SK-N-SH (cell line): Measurements from ENCODE around the gene PIH1D2. TPM values are rescaled to one million over a fixed set of nuclear protein-coding genes. Genes with fewer than 3 reads are reported as not detected.
A peak's percentile ranks its signal among the peaks of the same experiment; 100 is the strongest.

ENCODE experiments used
- CTCF ChIA-PET: fragments of 300-600, 350-600 bp; formaldehyde crosslinking; extraction: SDS; loops from one replicate; lab custom pipeline; 2021; lab: Yijun Ruan, JAX
- POLR2A ChIA-PET: fragments of 350-600 bp; sonication (Branson Sonifier 250); formaldehyde crosslinking; extraction: SDS; loops from one replicate; lab custom pipeline; 2020; ENCODE audit warnings: antibody characterized with exemption, inconsistent platforms; lab: Yijun Ruan, JAX
- DNase-seq: peaks from one replicate; pipeline ENCODE4 v3.0.0; 2012
- H2AFZ ChIP-seq: fragments of 200-600 bp; sonication (generic); 2 replicates; pipeline ENCODE4 v1.8.1; 2016; ENCODE audit warnings: antibody characterized with exemption, mild to moderate bottlenecking, low read depth
- H3F3A ChIP-seq: fragments of 200-600 bp; sonication (generic); replicated peaks from 2 replicates; pipeline ENCODE3; 2016; ENCODE audit warnings: antibody characterized with exemption, mild to moderate bottlenecking; ENCODE audit not compliant: insufficient read depth
- H3K27ac ChIP-seq, 2 experiments: fragments of 200-500 bp in 1 of 2; fragments of 200-600 bp in 1 of 2; sonication (Bioruptor generic) in 1 of 2; sonication (generic), shearing (Covaris generic) in 1 of 2; 2 replicates each; pipeline versions ENCODE4 v1.5.1 to v1.6.1; 2014 to 2016; ENCODE audit warnings: low read depth in 2 of 2, inconsistent platforms in 1 of 2, low read length in 1 of 2, mild to moderate bottlenecking in 1 of 2, mixed read lengths in 1 of 2
- H3K27me3 ChIP-seq: fragments of 200-600 bp; sonication (generic), shearing (Covaris generic); 2 replicates; pipeline ENCODE4 v1.6.1; 2016; ENCODE audit warnings: mixed run types; ENCODE audit not compliant: insufficient read depth
- H3K36me3 ChIP-seq, 2 experiments: fragments of 200-500 bp in 1 of 2; fragments of 200-600 bp in 1 of 2; sonication (Bioruptor generic) in 1 of 2; sonication (generic) in 1 of 2; replicated peaks in 1 of 2; 2 replicates each; pipeline versions ENCODE3 to v1.5.1; 2014 to 2016; ENCODE audit warnings: low read length in 1 of 2, mild to moderate bottlenecking in 1 of 2; ENCODE audit not compliant: insufficient read depth in 2 of 2, control insufficient read depth in 1 of 2
- H3K4me1 ChIP-seq, 2 experiments: fragments of 200-500 bp in 1 of 2; fragments of 200-600 bp in 1 of 2; sonication (Bioruptor generic) in 1 of 2; sonication (generic), shearing (Covaris generic) in 1 of 2; 2 replicates each; pipeline versions ENCODE4 v1.5.1 to v1.6.1; 2014 to 2016; ENCODE audit warnings: low read depth in 1 of 2, low read length in 1 of 2, mixed run types in 1 of 2; ENCODE audit not compliant: insufficient read depth in 2 of 2, control insufficient read depth in 1 of 2
- H3K4me2 ChIP-seq: fragments of 200-600 bp; sonication (generic), shearing (Covaris generic); 2 replicates; pipeline ENCODE4 v1.6.1; 2017; ENCODE audit warnings: mixed run types
- H3K4me3 ChIP-seq, 2 experiments: fragments of 200-500 bp in 1 of 2; fragments of 200-600 bp in 1 of 2; sonication (Bioruptor generic) in 1 of 2; sonication (generic), shearing (Covaris generic) in 1 of 2; 2 replicates each; pipeline versions ENCODE4 v1.5.1 to v1.8.1; 2014 to 2016; ENCODE audit warnings: low read depth in 2 of 2, inconsistent platforms in 1 of 2, low read length in 1 of 2, mild to moderate bottlenecking in 1 of 2, mixed read lengths in 1 of 2, moderate library complexity in 1 of 2
- H3K79me2 ChIP-seq: fragments of 200-600 bp; sonication (generic); 2 replicates; pipeline ENCODE4 v1.8.1; 2017; ENCODE audit warnings: mild to moderate bottlenecking; ENCODE audit not compliant: insufficient read depth
- H3K9ac ChIP-seq: fragments of 200-600 bp; sonication (generic); 2 replicates; pipeline ENCODE4 v1.6.1; 2017; ENCODE audit warnings: mixed run types
- H3K9me2 ChIP-seq: fragments of 200-600 bp; sonication (generic); 2 replicates; pipeline ENCODE4 v1.6.1; 2017; ENCODE audit warnings: mixed run types
- H3K9me3 ChIP-seq: fragments of 200-600 bp; sonication (generic); 2 replicates; pipeline ENCODE4 v1.6.1; 2017; ENCODE audit warnings: mixed run types, mild to moderate bottlenecking, moderate library complexity
- H4K20me1 ChIP-seq: fragments of 200-600 bp; sonication (generic); 2 replicates; pipeline ENCODE4 v1.6.1; 2017; ENCODE audit warnings: mild to moderate bottlenecking, mixed run types; ENCODE audit not compliant: insufficient read depth
- ELF1 ChIP-seq: IDR thresholded peaks from 2 replicates; pipeline ENCODE4 v1.4.0; 2012
- EP300 ChIP-seq, 2 experiments: IDR thresholded peaks; 2 replicates each; pipeline versions ENCODE4 v1.4.0 to v1.6.1; 2012; ENCODE audit warnings: borderline replicate concordance in 1 of 2, low read depth in 1 of 2, low read length in 1 of 2
- EZH2phosphoT487 ChIP-seq: fragments of 200-600 bp; sonication (generic); IDR thresholded peaks from 2 replicates; pipeline ENCODE4 v1.6.1; 2017; ENCODE audit warnings: low read depth, mixed run types, mild to moderate bottlenecking, antibody characterized with exemption, moderate library complexity, borderline replicate concordance
- FOSL2 ChIP-seq: IDR thresholded peaks from 2 replicates; pipeline ENCODE4 v1.4.0; 2012; ENCODE audit warnings: low read depth, mild to moderate bottlenecking, moderate library complexity, borderline replicate concordance
- FOXM1 ChIP-seq: IDR thresholded peaks from 2 replicates; pipeline ENCODE4 v1.4.0; 2012; ENCODE audit warnings: low read depth, mild to moderate bottlenecking
- GATA2 ChIP-seq: sonication (generic); formaldehyde crosslinking; IDR thresholded peaks from 2 replicates; pipeline ENCODE4 v1.5.0; 2020; ENCODE audit warnings: mild to moderate bottlenecking, missing genetic modification reagents
- MAX ChIP-seq: IDR thresholded peaks from 2 replicates; pipeline ENCODE4 v1.4.0; 2012; ENCODE audit warnings: low read depth
- RAD21 ChIP-seq: IDR thresholded peaks from 2 replicates; pipeline ENCODE4 v1.6.1; 2012; ENCODE audit warnings: mild to moderate bottlenecking, low read length
- SMC3 ChIP-seq: IDR thresholded peaks from 2 replicates; pipeline ENCODE4 v1.6.1; 2012; ENCODE audit warnings: low read depth, low read length, improper control_type of control experiment
- TCF12 ChIP-seq: IDR thresholded peaks from 2 replicates; pipeline ENCODE4 v1.4.0; 2012
- USF1 ChIP-seq: IDR thresholded peaks from 2 replicates; pipeline ENCODE4 v1.4.0; 2012; ENCODE audit warnings: low read depth, borderline replicate concordance
- ZBTB33 ChIP-seq: IDR thresholded peaks from 2 replicates; pipeline ENCODE4 v1.4.0; 2012; ENCODE audit warnings: low read depth, borderline replicate concordance
- WGBS: methylation state at CpG from one replicate; pipeline ENCODE4 v1.1.6; 2017; ENCODE audit warnings: low lambda C conversion rate; 5-methylcytosine and 5-hydroxymethylcytosine counted together
- polyA plus RNA-seq, 3 experiments: library from polyadenylated mRNA; depleted of rRNA; stranded (reverse); fragments of >200 nt; gene quantifications; 2 replicates each; pipeline ENCODE4 v1.2.3, GENCODE V29; 2012
- TF ChIP-seq, protein P1 (sequence below): fragments of 200-600 bp; sonication (generic); IDR thresholded peaks from 2 replicates; pipeline ENCODE4 v1.6.1; 2017; ENCODE audit warnings: antibody characterized with exemption, mild to moderate bottlenecking, moderate library complexity

Gene PIH1D2
- polyA plus RNA-seq, 1 of the 3 experiments (the other 2 are of a cell fraction), result 0.97 TPM

GRCh38 chr11:112113539-112114457 is 40.0 kb upstream of the PIH1D2 start:
- DNase-seq, result peak; percentile 64

More at GRCh38 chr11:112113539-112114457, 40.0 kb upstream of the PIH1D2 start:
- Histone ChIP-seq H4K20me1 (no peaks in the 10 kb centered on the region), H3K4me2 (no peak overlapping the region), H3K27me3 (no peaks in the 10 kb centered on the region), H3K4me1 (peaks cover 0 to 4% of the 10 kb centered on the region in 2 experiments; a peak in 1 of 4 replicates), H3K4me3 (peak overlapping the region in 1 of 2 experiments; percentile 38; a peak in 1 of 4 replicates), H3K9me2 (no peaks in the 10 kb centered on the region), H3F3A (peaks cover 7% of the 10 kb centered on the region), H3K9ac (no peak overlapping the region), H2AFZ (peak overlapping the region; percentile 54; the same call in 1 of the 2 replicates), H3K36me3 (no peaks in the 10 kb centered on the region), H3K79me2 (no peaks in the 10 kb centered on the region), H3K27ac (no peak overlapping the region), H3K9me3 (no peaks in the 10 kb centered on the region)
- ChIA-PET POLR2A (no interaction called here), CTCF (interaction anchor here (0.6 to 7.0 kb wide), 47 partner anchors 8 to 474 kb away, joined by 3 to 76 read pairs (median 4); partner anchors contain the start of genes BCO2, PTS, SDHD and TEX12)
- WGBS, result 63% methylated on average over 6 of the region's 6 CpGs
- TF ChIP-seq USF1, result no peak
- no peak for TF ChIP-seq TCF12
- no peak for TF ChIP-seq ELF1
- TF ChIP-seq FOSL2, result no peak
- TF ChIP-seq EZH2phosphoT487, result no peak
- peak; percentile 72 for TF ChIP-seq SMC3
- no peak for TF ChIP-seq MAX
- TF ChIP-seq GATA2 (CRISPR knock-in tag), result no peak
- no peak for TF ChIP-seq EP300 (IDR thresholded peaks at IDR 0.05; ENCODE audit: borderline replicate concordance in 1 of 2, low read depth in 1 of 2, low read length in 1 of 2)
- TF ChIP-seq, protein P1, sequence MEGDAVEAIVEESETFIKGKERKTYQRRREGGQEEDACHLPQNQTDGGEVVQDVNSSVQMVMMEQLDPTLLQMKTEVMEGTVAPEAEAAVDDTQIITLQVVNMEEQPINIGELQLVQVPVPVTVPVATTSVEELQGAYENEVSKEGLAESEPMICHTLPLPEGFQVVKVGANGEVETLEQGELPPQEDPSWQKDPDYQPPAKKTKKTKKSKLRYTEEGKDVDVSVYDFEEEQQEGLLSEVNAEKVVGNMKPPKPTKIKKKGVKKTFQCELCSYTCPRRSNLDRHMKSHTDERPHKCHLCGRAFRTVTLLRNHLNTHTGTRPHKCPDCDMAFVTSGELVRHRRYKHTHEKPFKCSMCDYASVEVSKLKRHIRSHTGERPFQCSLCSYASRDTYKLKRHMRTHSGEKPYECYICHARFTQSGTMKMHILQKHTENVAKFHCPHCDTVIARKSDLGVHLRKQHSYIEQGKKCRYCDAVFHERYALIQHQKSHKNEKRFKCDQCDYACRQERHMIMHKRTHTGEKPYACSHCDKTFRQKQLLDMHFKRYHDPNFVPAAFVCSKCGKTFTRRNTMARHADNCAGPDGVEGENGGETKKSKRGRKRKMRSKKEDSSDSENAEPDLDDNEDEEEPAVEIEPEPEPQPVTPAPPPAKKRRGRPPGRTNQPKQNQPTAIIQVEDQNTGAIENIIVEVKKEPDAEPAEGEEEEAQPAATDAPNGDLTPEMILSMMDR, result peak; percentile 73
- no peak for TF ChIP-seq FOXM1
- peak; percentile 76 for TF ChIP-seq RAD21
- no peak for TF ChIP-seq ZBTB33
